GM12874 (cell line): ENCODE measurements around the gene EIF4G3.

Source experiments
- CTCF ChIP-seq: IDR thresholded peaks from 2 replicates; pipeline ENCODE4 v1.5.1; 2011; ENCODE audit warnings: low read depth, mild to moderate bottlenecking, control low read depth, low read length, moderate library complexity; ENCODE audit not compliant: insufficient read depth

EIF4G3 gene

DNA sequence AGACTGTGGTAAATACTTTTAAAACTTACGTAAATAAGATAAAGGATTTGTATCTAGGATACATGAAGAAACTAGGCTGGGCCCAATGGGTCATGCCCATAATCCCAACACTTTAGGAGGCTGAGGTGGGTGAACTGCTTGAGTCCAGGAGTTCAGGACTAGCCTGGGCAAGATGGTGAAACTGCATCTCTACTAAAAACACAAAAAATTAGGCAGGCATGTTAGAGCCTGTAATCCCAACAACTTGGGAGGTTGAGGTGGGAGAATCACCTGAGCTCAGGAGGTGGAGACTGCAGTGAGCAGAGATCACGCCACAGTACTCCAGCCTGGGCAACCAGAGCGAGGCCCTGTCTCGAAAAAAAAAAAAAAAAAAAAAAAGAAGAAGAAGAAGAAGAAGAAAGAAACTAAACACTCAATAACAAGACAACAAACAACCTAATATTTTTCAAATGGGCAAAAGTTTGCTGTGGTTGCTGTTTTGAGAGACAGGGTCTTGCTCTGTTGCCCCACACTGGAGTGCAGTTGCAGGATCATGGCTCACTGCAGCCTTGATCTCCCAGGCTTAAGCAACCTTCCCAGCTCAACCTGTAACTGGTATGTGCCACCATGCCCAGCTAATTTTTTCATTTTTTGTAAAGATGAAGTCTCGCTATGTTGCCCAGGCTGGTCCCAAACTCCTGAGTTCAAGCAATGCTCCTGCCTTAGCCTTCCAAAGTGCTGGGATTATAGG lies 78.3 kb downstream of the EIF4G3 start:
- no peak for TF ChIP-seq CTCF

- TF ChIP-seq CTCF = no peak
These were observed 79.0 kb downstream of the EIF4G3 start for GRCh38 chr1:21097729-21098128.

GRCh38 chr1:21095976-21096375 lies 80.7 kb downstream of the EIF4G3 start:
- TF ChIP-seq CTCF = no peak

GRCh38 chr1:21090463-21090862 lies 86.2 kb downstream of the EIF4G3 start:
- no peak for TF ChIP-seq CTCF

GRCh38 chr1:21089731-21090130 lies 87.0 kb downstream of the EIF4G3 start:
- no peak for TF ChIP-seq CTCF

GRCh38 chr1:21089299-21089698 lies 87.4 kb downstream of the EIF4G3 start:
- TF ChIP-seq CTCF = no peak

- TF ChIP-seq CTCF = no peak
These were observed 92.4 kb downstream of the EIF4G3 start for GRCh38 chr1:21084111-21084810.
